HepG2 (cell line): ENCODE results near the gene TNFSF9. TPM values are rescaled to one million over a fixed set of nuclear protein-coding genes. Genes with fewer than 3 reads are reported as not detected.

ENCODE experiments used
- ATAC-seq: fragments of 200-7000 bp; cut with Tn5 transposase; 3 replicates; pipeline ENCODE4 v1.9.1; 2020; ENCODE audit warnings: mild to moderate bottlenecking, moderate library complexity
- BruUV-seq: library from RNA; stranded (reverse); fragments of 400-500 nt; replicated peaks from 2 replicates; lab custom pipeline; 2021; lab: Mats Ljungman, UMichigan
- CTCF ChIA-PET: fragments of 300-600 bp; formaldehyde crosslinking; extraction: SDS; loops from one replicate; lab custom pipeline; 2021; ENCODE audit warnings: low total read pairs, inconsistent platforms, low intra/inter-chr PET ratio; lab: Yijun Ruan, JAX
- POLR2A ChIA-PET: fragments of 350-600 bp; sonication (Branson Sonifier 250); formaldehyde crosslinking; loops from one replicate; lab custom pipeline; 2020; ENCODE audit warnings: antibody characterized with exemption, inconsistent platforms; lab: Yijun Ruan, JAX
- DNase-seq: peaks from one replicate; pipeline ENCODE4 v3.0.0-alpha.2; 2015; ENCODE audit warnings: low spot score
- FAIRE-seq: peaks from 3 replicates; lab custom pipeline; 2011; peaks lifted over from hg19 to GRCh38; lab: Jason Lieb, UNC
- H2AFZ ChIP-seq: one replicate; pipeline ENCODE4 v1.6.1; 2011; ENCODE audit warnings: low read length, inconsistent platforms
- H3K27ac ChIP-seq: fragments of 300-600 bp; 3 replicates; pipeline ENCODE4 v1.8.0; 2011; ENCODE audit warnings: mixed run types, mild to moderate bottlenecking, mixed read lengths, low read length, inconsistent platforms; ENCODE audit not compliant: insufficient read depth; ENCODE audit errors: extremely low read length
- H3K27me3 ChIP-seq, 2 experiments: fragments of 200-600 bp in 1 of 2; 2 replicates in 1 of 2; 3 replicates in 1 of 2; pipeline versions ENCODE4 v1.6.0 to v1.8.0; 2011; ENCODE audit warnings: low read length in 2 of 2, mild to moderate bottlenecking in 2 of 2, moderate library complexity in 2 of 2, inconsistent platforms in 1 of 2; ENCODE audit not compliant: insufficient read depth in 2 of 2, control insufficient read depth in 1 of 2
- H3K36me3 ChIP-seq, 2 experiments: fragments of 200-600 bp in 1 of 2; replicated peaks in 1 of 2; 2 replicates in 1 of 2; 3 replicates in 1 of 2; pipeline versions ENCODE4 v1.5.1 to v1.8.0; 2011; ENCODE audit warnings: low read length in 2 of 2, inconsistent platforms in 1 of 2; ENCODE audit not compliant: insufficient read depth in 2 of 2, control insufficient read depth in 1 of 2
- H3K4me1 ChIP-seq: 2 replicates; pipeline ENCODE4 v1.5.1; 2012; ENCODE audit warnings: low read length, inconsistent platforms; ENCODE audit not compliant: insufficient read depth
- H3K4me2 ChIP-seq: 2 replicates; pipeline ENCODE4 v1.6.0; 2011; ENCODE audit warnings: low read depth, low read length, inconsistent platforms
- H3K4me3 ChIP-seq, 3 experiments: fragments of 200-600 bp in 1 of 3; sonication (generic), shearing (Covaris generic) in 1 of 3; replicated peaks in 1 of 3; 2 replicates each; pipeline ENCODE4 v1.5.1; 2011 to 2016; ENCODE audit warnings: low read length in 3 of 3, inconsistent platforms in 2 of 3, low read depth in 2 of 3, mild to moderate bottlenecking in 2 of 3, control low read depth in 1 of 3, mixed read lengths in 1 of 3; ENCODE audit not compliant: insufficient read depth in 1 of 3
- H3K79me2 ChIP-seq: one replicate; pipeline ENCODE4 v1.6.1; 2011; ENCODE audit warnings: low read length, inconsistent platforms; ENCODE audit not compliant: insufficient read depth
- H3K9ac ChIP-seq: 2 replicates; pipeline ENCODE4 v1.6.0; 2011; ENCODE audit warnings: mild to moderate bottlenecking, low read depth, low read length, inconsistent platforms; ENCODE audit not compliant: insufficient read depth
- H3K9me3 ChIP-seq: 2 replicates; pipeline ENCODE4 v1.5.1; 2012; ENCODE audit warnings: mild to moderate bottlenecking, low read length
- H4K20me1 ChIP-seq: 2 replicates; pipeline ENCODE4 v1.6.0; 2011; ENCODE audit warnings: inconsistent platforms, mild to moderate bottlenecking, low read length, moderate library complexity; ENCODE audit not compliant: insufficient read depth
- ADNP ChIP-seq: sonication (generic); formaldehyde crosslinking; IDR thresholded peaks from 2 replicates; pipeline ENCODE4 v1.4.0; 2020; ENCODE audit warnings: missing genetic modification reagents
- JUND ChIP-seq: sonication (generic); formaldehyde crosslinking; IDR thresholded peaks from 2 replicates; pipeline ENCODE4 v1.8.0; 2022; ENCODE audit warnings: mild to moderate bottlenecking, missing genetic modification reagents
- KLF16 ChIP-seq, 2 experiments: sonication (generic) in 1 of 2; formaldehyde crosslinking in 1 of 2; IDR thresholded peaks; 2 replicates each; pipeline versions ENCODE4 v1.6.1 to v1.8.0; 2016 to 2023; ENCODE audit warnings: missing genetic modification reagents in 2 of 2, missing compliant biosample characterization in 1 of 2
- SMYD3 ChIP-seq: sonication (generic); formaldehyde crosslinking; IDR thresholded peaks from 2 replicates; pipeline ENCODE4 v1.8.1; 2023; ENCODE audit warnings: mild to moderate bottlenecking, missing genetic modification reagents
- TCF12 ChIP-seq, 2 experiments: fragments of 450-650 bp in 1 of 2; sonication (generic) in 1 of 2; formaldehyde crosslinking in 1 of 2; IDR thresholded peaks; 2 replicates each; pipeline versions ENCODE4 v1.6.1 to v1.8.0; 2017 to 2022; ENCODE audit warnings: antibody characterized with exemption in 1 of 2, mild to moderate bottlenecking in 1 of 2, missing genetic modification reagents in 1 of 2, moderate library complexity in 1 of 2
- ZBTB37 ChIP-seq: sonication (generic); formaldehyde crosslinking; IDR thresholded peaks from 2 replicates; pipeline ENCODE4 v1.4.0; 2020; ENCODE audit warnings: mild to moderate bottlenecking, missing genetic modification reagents
- ZNF597 ChIP-seq: sonication (generic); formaldehyde crosslinking; IDR thresholded peaks from 2 replicates; pipeline ENCODE4 v1.5.0; 2020; ENCODE audit warnings: missing genetic modification reagents
- ZNF770 ChIP-seq: sonication (generic); formaldehyde crosslinking; IDR thresholded peaks from 2 replicates; pipeline ENCODE4 v1.5.0; 2020; ENCODE audit warnings: mild to moderate bottlenecking, missing genetic modification reagents
- ZNF891 ChIP-seq: sonication (generic); formaldehyde crosslinking; IDR thresholded peaks from 2 replicates; pipeline ENCODE4 v1.5.0; 2020; ENCODE audit warnings: mild to moderate bottlenecking, missing genetic modification reagents
- ZSCAN31 ChIP-seq: sonication (generic); formaldehyde crosslinking; IDR thresholded peaks from 2 replicates; pipeline ENCODE4 v1.5.0; 2020; ENCODE audit warnings: low read depth, mild to moderate bottlenecking, missing genetic modification reagents
- WGBS: methylation state at CpG from one replicate; pipeline ENCODE4 v1.1.6; 2017; ENCODE audit warnings: low lambda C conversion rate; 5-methylcytosine and 5-hydroxymethylcytosine counted together
- in situ Hi-C: cut with HindIII; loops from 2 replicates; pipeline ENCODE4 v1.10.0; 2017; ENCODE audit warnings: low pct_unique_long_range_greater_than_20kb; ENCODE audit not compliant: extremely low pct_ligation_motif_present
- intact Hi-C: fragments of 100-400 bp; cut with micrococcal nuclease; formaldehyde crosslinking; loops from one replicate; pipeline ENCODE4 v1.10.0; 2022; ENCODE audit not compliant: unreplicated experiment
- polyA plus RNA-seq, 8 experiments: library from polyadenylated mRNA; depleted of rRNA in 3 of 8; stranded (reverse) in 7 of 8; unstranded in 1 of 8; fragments of >200 nt; fragmentation: Illumina TruSeq in 4 of 8; extraction: Trizol in 4 of 8; gene quantifications; 2 replicates each; pipeline versions ENCODE4 v1.2.1 to v1.2.3, GENCODE V29; 2011 to 2016; ENCODE audit warnings: low read depth in 4 of 8, missing spikeins in 1 of 8, mixed read lengths in 1 of 8; ENCODE audit not compliant: insufficient read depth in 1 of 8
- total RNA-seq, 5 experiments: library from RNA; depleted of rRNA; stranded (reverse); fragments of >200 nt; fragmentation: Illumina TruSeq; extraction: Trizol; gene quantifications; 2 replicates each; pipeline ENCODE4 v1.2.3, GENCODE V29; 2016; ENCODE audit warnings: low read depth in 1 of 5
- TF ChIP-seq, protein P1 (sequence below): sonication (generic); formaldehyde crosslinking; IDR thresholded peaks from 2 replicates; pipeline ENCODE4 v1.4.0; 2020; ENCODE audit warnings: low read depth, mild to moderate bottlenecking, missing genetic modification reagents
- TF ChIP-seq, protein P2 (sequence below): sonication (generic); formaldehyde crosslinking; IDR thresholded peaks from 2 replicates; pipeline ENCODE4 v1.5.1; 2020; ENCODE audit warnings: mild to moderate bottlenecking, missing genetic modification reagents, moderate library complexity

TNFSF9 gene
- total and polyA plus RNA-seq, 2 of the 13 experiments (the other 11 are each of a cell fraction or from before 2014, with no cell fraction given): 1.0 to 1.8 TPM

GRCh38 chr19:6531163-6531955 lies 533 bp downstream of the TNFSF9 start:
- 55% methylated on average over 24 of the region's 57 CpGs for WGBS
- Histone ChIP-seq H3K27me3 (peaks cover 0 to 14% of the 10 kb centered on the region in 2 experiments; a peak in 3 of 5 replicates), H4K20me1 (no peaks in the 10 kb centered on the region), H3K4me1 (peaks cover 52% of the 10 kb centered on the region), H2AFZ (no peak overlapping the region), H3K79me2 (no peaks in the 10 kb centered on the region), H3K9ac (peak overlapping the region; percentile 66; the same call in 1 of the 2 replicates), H3K4me3 (peak overlapping the region; percentile 40 to 78 (median 55)), H3K9me3 (no peaks in the 10 kb centered on the region), H3K27ac (no peak overlapping the region), H3K4me2 (peak overlapping the region; percentile 99), H3K36me3 (no peaks in the 10 kb centered on the region)
- no peak for FAIRE-seq
- intact Hi-C loops: no loop called here
- ChIA-PET CTCF (no interaction called here), POLR2A (interaction anchor here (0.7 to 1.1 kb wide), 6 partner anchors 15 to 538 kb away, joined by 3 to 8 read pairs (median 4); partner anchors contain the start of genes KHSRP and ZNF557)
- DNase-seq: no peak
- BruUV-seq: no TSS peak
- peak; percentile 78 for ATAC-seq
- in situ Hi-C loops: no loop called here
- TF ChIP-seq KLF16 (CRISPR knock-in tag; IDR thresholded peaks at IDR 0.05) (no peak), ZNF597 (CRISPR knock-in tag) (no peak), ZNF891 (CRISPR knock-in tag) (peak; percentile 70), ADNP (CRISPR knock-in tag) (no peak), TCF12 (IDR thresholded peaks at IDR 0.05) (no peak), TCF12 (CRISPR knock-in tag; IDR thresholded peaks at IDR 0.05) (no peak), ZNF770 (CRISPR knock-in tag) (no peak), ZSCAN31 (CRISPR knock-in tag) (no peak), SMYD3 (CRISPR knock-in tag) (no peak), JUND (CRISPR knock-in tag) (no peak), ZBTB37 (CRISPR knock-in tag) (no peak)
- TF ChIP-seq, protein P1, sequence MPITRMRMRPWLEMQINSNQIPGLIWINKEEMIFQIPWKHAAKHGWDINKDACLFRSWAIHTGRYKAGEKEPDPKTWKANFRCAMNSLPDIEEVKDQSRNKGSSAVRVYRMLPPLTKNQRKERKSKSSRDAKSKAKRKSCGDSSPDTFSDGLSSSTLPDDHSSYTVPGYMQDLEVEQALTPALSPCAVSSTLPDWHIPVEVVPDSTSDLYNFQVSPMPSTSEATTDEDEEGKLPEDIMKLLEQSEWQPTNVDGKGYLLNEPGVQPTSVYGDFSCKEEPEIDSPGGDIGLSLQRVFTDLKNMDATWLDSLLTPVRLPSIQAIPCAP (CRISPR knock-in tag): no peak
- TF ChIP-seq, protein P2, sequence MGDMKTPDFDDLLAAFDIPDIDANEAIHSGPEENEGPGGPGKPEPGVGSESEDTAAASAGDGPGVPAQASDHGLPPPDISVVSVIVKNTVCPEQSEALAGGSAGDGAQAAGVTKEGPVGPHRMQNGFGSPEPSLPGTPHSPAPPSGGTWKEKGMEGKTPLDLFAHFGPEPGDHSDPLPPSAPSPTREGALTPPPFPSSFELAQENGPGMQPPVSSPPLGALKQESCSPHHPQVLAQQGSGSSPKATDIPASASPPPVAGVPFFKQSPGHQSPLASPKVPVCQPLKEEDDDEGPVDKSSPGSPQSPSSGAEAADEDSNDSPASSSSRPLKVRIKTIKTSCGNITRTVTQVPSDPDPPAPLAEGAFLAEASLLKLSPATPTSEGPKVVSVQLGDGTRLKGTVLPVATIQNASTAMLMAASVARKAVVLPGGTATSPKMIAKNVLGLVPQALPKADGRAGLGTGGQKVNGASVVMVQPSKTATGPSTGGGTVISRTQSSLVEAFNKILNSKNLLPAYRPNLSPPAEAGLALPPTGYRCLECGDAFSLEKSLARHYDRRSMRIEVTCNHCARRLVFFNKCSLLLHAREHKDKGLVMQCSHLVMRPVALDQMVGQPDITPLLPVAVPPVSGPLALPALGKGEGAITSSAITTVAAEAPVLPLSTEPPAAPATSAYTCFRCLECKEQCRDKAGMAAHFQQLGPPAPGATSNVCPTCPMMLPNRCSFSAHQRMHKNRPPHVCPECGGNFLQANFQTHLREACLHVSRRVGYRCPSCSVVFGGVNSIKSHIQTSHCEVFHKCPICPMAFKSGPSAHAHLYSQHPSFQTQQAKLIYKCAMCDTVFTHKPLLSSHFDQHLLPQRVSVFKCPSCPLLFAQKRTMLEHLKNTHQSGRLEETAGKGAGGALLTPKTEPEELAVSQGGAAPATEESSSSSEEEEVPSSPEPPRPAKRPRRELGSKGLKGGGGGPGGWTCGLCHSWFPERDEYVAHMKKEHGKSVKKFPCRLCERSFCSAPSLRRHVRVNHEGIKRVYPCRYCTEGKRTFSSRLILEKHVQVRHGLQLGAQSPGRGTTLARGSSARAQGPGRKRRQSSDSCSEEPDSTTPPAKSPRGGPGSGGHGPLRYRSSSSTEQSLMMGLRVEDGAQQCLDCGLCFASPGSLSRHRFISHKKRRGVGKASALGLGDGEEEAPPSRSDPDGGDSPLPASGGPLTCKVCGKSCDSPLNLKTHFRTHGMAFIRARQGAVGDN: peak; percentile 42
